Erythroblast (primary cell): Measurements from ENCODE around the gene TFCP2.
"Not testable (repeated sequence)": the region's sequence is repeated elsewhere in the genome, so short reads cannot be mapped to it uniquely, and the experiment has no call there.

Source experiments
- GATA1 ChIP-seq: IDR thresholded peaks from 2 replicates; pipeline ENCODE4 v1.6.1; 2011; ENCODE audit warnings: low read depth, mild to moderate bottlenecking, control low read depth, low read length, moderate library complexity
- POLR2A ChIP-seq: IDR thresholded peaks from 2 replicates; pipeline ENCODE4 v1.6.1; 2011; ENCODE audit warnings: mild to moderate bottlenecking, low read length

DNA sequence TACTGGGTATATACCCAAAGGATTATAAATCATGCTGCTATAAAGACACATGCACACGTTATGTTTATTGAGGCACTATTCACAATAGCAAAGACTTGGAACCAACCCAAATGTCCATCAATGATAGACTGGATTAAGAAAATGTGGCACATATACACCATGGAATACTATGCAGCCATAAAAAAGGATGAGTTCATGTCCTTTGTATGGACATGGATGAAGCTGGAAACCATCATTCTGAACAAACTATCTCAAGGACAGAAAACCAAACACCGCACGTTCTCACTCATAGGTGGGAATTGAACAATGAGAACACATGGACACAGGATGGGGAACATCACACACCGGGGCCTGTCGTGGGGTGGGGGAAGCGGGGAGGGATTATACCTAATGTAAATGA is 94.1 kb downstream of the TFCP2 start:
- not testable (repeated sequence) for TF ChIP-seq POLR2A, GATA1
